ENCODE data around the gene TRIM7.
A peak's percentile ranks its signal among the peaks of the same experiment; 100 is the strongest.
"Not testable (repeated sequence)": the region's sequence is repeated elsewhere in the genome, so short reads cannot be mapped to it uniquely, and the experiment has no call there.

Gene TRIM7

DNA sequence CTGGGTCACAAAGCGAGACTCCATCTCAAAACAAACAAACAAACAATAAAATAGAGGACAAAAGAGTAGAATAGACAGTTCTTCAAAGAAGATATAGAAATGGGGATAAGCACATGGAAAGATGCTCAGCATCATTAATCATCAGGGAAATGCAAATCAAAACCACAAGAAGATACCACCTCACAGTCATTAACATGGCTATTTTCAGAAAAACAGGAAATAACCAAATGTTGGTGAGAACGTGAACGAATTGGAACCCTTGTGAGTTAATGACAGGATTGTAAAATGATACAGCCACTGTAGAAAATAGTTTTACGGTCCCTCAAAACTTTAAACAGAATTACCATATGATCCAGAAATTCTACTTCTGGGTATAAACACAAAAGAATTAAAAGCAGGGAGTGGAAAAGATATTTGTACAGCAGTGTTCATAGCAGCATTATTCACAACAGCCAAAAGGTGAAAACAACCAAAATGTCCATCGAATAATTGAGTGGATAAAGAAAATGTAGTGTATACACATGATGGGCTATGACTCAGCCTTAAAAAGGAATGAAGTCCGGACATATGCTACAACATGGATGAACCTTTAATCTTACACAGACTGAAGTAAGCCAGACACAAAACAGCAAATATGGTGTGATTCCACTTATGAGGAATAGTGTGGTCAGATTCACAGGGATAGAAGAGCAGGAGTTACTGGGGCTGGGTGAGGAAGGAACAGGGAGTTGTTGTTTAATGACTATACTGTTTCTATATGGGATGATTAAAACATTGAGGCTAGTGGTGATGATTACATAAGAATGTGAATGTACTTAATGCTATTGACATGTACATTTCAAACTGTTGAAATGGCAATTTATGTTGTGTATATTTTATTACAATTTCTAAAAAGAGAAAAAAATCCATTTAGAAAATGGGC, 37.9 kb downstream of the TRIM7 start:
- Histone ChIP-seq H3K27ac (ENCODE audit: low read depth, low read length) (no peak overlapping the region), H3K27me3 (ENCODE audit: control insufficient read depth in 5 of 5, insufficient read depth in 4 of 5, low read length in 5 of 5) (peaks cover 12 to 52% (median 30%) of the 10 kb centered on the region in 5 donors), H3K9me3 (ENCODE audit: control insufficient read depth in 5 of 5, low read length in 5 of 5) (no peaks in the 10 kb centered on the region), H3K4me1 (ENCODE audit: control insufficient read depth in 5 of 5, insufficient read depth in 5 of 5, low read length in 5 of 5) (peaks cover 0 to 20% (median 13%) of the 10 kb centered on the region in 5 donors), H3K36me3 (ENCODE audit: control insufficient read depth in 5 of 5, insufficient read depth in 5 of 5, low read length in 5 of 5) (no peaks in the 10 kb centered on the region), H3K9ac (ENCODE audit: low read length in 5 of 5) (no peak overlapping the region), H3K4me3 (ENCODE audit: low read depth in 1 of 5, low read length in 5 of 5) (no peak overlapping the region)

DNA sequence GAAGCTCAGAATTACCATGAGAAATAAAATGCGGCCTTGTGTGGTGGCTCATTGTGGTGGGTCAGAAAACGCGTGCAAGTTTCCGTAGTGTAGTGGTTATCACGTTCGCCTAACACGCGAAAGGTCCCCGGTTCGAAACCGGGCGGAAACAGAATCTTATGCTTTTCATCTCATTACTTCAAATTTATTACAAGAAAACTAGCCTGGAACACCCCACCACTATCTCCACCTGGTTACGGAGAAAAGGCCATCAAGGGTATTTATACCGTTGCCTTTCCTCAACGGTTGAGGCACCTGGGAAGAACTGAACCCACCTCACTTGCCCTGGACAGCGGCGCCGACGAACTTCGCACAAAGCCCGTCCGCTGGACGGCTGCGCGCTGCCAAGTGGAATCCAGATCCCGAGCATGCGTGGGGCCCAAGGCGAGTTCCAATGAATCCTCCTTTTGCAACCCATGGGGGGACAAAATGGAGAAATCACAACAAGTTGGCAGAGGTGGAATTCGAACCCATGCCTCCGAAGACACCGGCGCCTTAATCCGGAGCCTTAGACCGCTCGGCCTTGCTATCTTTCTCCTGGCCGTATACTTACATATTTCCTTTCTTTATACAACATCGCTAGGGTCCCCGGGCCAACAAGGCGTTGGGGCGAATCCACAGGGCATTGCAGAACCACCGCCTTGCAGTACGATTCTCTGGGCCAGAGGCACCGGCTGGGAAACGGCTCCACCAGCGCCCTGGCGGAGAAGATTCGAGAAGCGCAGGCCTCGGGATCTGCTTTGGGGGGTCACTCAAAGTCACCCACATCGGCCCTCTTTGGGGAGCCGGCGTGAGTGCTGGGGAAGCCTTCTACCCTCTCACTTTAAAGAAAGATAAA, 40.7 kb downstream of the TRIM7 start:
- H3K9me3 ChIP-seq (ENCODE audit: control insufficient read depth in 5 of 5, low read length in 5 of 5) = no peaks in the 10 kb centered on the region
- H3K4me3 ChIP-seq (ENCODE audit: low read depth in 1 of 5, low read length in 5 of 5) = peak overlapping the region in 1 of 5 donors; percentile 8

DNA sequence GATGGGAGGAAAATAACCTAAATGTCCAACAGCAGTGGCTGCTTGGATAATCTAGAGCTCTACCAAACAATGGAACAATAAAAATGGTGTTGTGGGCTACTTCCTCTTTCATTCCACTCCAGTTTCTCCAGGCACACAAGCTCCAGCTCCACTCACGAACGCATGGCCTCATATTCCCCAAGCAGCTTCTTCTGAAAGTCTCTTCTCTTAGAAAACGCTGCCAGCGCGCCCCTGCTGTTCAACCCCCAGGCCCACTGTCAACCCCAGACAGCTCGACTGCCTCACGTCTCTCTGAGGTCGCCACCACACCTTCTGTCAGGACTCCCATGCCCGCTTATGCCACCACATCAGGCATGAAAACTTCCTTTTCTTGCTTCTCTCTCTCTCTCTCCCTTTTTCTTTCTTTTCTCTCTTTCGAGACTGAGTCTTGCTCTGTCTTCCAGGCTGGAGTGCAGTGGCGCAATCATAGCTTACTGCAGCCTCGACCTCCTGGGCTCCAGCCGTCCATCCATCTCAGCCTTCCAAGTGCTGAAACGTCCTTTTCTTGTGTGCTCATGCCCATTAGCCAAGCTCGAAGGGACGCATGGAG, 41.4 kb downstream of the TRIM7 start:
- Histone ChIP-seq H3K36me3 (ENCODE audit: control insufficient read depth in 5 of 5, insufficient read depth in 5 of 5, low read length in 5 of 5) (no peaks in the 10 kb centered on the region), H3K27ac (ENCODE audit: low read depth, low read length) (no peak overlapping the region), H3K27me3 (ENCODE audit: control insufficient read depth in 5 of 5, insufficient read depth in 4 of 5, low read length in 5 of 5) (peaks cover 0 to 23% (median 9%) of the 10 kb centered on the region in 5 donors)

More for the DNA sequence above, 40.7 kb downstream of the TRIM7 start:
- no peak overlapping the region for H3K9ac ChIP-seq (ENCODE audit: low read length in 5 of 5)
- no peak overlapping the region for H3K27ac ChIP-seq (ENCODE audit: low read depth, low read length)
- H3K27me3 ChIP-seq (ENCODE audit: control insufficient read depth in 5 of 5, insufficient read depth in 4 of 5, low read length in 5 of 5) = peaks cover 0 to 30% (median 11%) of the 10 kb centered on the region in 5 donors
- peaks cover 0 to 17% (median 13%) of the 10 kb centered on the region in 5 donors for H3K4me1 ChIP-seq (ENCODE audit: control insufficient read depth in 5 of 5, insufficient read depth in 5 of 5, low read length in 5 of 5)
- no peaks in the 10 kb centered on the region for H3K36me3 ChIP-seq (ENCODE audit: control insufficient read depth in 5 of 5, insufficient read depth in 5 of 5, low read length in 5 of 5)

DNA sequence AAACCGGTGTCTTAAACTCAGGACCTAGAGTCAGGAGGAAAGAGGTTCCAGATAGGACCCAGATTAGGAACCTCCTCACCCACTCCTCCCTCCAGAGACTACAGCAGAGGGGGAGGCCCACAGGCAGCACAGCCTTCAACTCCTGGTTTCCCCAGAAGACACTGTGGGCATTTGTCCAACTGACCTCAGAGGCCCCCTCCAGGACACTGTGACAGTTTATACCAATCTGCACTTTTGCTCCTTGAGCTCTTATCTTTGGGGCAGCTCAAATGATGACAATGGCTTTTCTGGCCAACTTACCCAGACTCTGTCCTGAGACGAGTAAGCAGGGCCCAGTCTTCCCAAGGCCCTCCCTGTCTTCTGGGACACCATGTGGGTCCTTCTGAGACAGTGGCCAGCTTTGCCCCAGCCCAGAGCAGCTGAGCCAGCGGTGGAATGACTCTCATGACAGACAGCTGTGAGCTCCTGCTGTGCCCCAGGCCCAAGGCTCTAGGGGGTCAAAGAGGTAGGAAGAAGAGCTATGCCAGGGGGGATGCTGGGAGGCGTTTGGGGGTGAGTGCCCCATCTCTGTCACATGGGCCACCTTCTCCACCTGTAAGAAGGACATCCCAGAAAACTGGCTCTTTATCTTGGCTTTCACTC, 43.3 kb downstream of the TRIM7 start:
- Histone ChIP-seq H3K4me3 (ENCODE audit: low read depth in 1 of 5, low read length in 5 of 5) (no peak overlapping the region), H3K36me3 (ENCODE audit: control insufficient read depth in 5 of 5, insufficient read depth in 5 of 5, low read length in 5 of 5) (no peaks in the 10 kb centered on the region), H3K9ac (ENCODE audit: low read length in 5 of 5) (peak overlapping the region in 1 of 5 donors; percentile 1), H3K27me3 (ENCODE audit: control insufficient read depth in 5 of 5, insufficient read depth in 4 of 5, low read length in 5 of 5) (peaks cover 0 to 9% (median 4%) of the 10 kb centered on the region in 5 donors), H3K9me3 (ENCODE audit: control insufficient read depth in 5 of 5, low read length in 5 of 5) (no peaks in the 10 kb centered on the region), H3K27ac (ENCODE audit: low read depth, low read length) (no peak overlapping the region), H3K4me1 (ENCODE audit: control insufficient read depth in 5 of 5, insufficient read depth in 5 of 5, low read length in 5 of 5) (peaks cover 0 to 15% (median 13%) of the 10 kb centered on the region in 5 donors)

More for the DNA sequence above, 41.4 kb downstream of the TRIM7 start:
- Histone ChIP-seq H3K4me3 (ENCODE audit: low read depth in 1 of 5, low read length in 5 of 5) (no peak overlapping the region), H3K9me3 (ENCODE audit: control insufficient read depth in 5 of 5, low read length in 5 of 5) (no peaks in the 10 kb centered on the region), H3K9ac (ENCODE audit: low read length in 5 of 5) (no peak overlapping the region), H3K4me1 (ENCODE audit: control insufficient read depth in 5 of 5, insufficient read depth in 5 of 5, low read length in 5 of 5) (peaks cover 0 to 17% (median 13%) of the 10 kb centered on the region in 5 donors)

DNA sequence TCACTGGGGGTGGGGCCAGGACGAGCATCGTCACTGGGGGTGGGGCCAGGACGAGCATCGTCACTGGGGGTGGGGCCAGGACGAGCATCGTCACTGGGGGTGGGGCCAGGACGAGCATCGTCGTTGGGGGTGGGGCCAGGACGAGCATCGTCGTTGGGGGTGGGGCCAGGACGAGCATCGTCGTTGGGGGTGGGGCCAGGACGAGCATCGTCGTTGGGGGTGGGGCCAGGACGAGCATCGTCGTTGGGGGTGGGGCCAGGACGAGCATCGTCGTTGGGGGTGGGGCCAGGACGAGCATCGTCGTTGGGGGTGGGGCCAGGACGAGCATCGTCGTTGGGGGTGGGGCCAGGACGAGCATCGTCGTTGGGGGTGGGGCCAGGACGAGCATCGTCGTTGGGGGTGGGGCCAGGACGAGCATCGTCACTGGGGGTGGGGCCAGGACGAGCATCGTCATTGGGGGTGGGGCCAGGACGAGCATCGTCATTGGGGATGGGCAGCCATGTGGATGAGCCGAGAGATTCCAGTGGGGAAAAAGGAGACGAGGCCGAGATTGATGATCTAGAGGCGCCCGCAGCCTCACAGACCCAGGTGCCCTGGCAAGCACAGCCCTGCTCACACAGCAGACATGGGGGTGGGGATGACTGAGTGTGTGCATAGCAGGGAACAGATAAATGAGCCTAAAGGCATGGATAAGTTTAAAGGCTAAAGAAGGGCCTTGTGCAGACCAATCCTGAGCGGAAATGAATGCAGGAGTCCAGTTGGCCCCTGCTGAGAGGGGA, 44.1 kb downstream of the TRIM7 start:
- Histone ChIP-seq H3K4me1 (ENCODE audit: control insufficient read depth in 5 of 5, insufficient read depth in 5 of 5, low read length in 5 of 5) (peaks cover 0 to 15% (median 13%) of the 10 kb centered on the region in 5 donors), H3K9ac (ENCODE audit: low read length in 5 of 5) (peak overlapping the region in 1 of 5 donors; percentile 1)
- not testable (repeated sequence) for H3K36me3 ChIP-seq (ENCODE audit: control insufficient read depth in 5 of 5, insufficient read depth in 5 of 5, low read length in 5 of 5); H3K27me3 ChIP-seq (ENCODE audit: control insufficient read depth in 5 of 5, insufficient read depth in 4 of 5, low read length in 5 of 5); H3K27ac ChIP-seq (ENCODE audit: low read depth, low read length); H3K4me3 ChIP-seq (ENCODE audit: low read depth in 1 of 5, low read length in 5 of 5); H3K9me3 ChIP-seq (ENCODE audit: control insufficient read depth in 5 of 5, low read length in 5 of 5)

DNA sequence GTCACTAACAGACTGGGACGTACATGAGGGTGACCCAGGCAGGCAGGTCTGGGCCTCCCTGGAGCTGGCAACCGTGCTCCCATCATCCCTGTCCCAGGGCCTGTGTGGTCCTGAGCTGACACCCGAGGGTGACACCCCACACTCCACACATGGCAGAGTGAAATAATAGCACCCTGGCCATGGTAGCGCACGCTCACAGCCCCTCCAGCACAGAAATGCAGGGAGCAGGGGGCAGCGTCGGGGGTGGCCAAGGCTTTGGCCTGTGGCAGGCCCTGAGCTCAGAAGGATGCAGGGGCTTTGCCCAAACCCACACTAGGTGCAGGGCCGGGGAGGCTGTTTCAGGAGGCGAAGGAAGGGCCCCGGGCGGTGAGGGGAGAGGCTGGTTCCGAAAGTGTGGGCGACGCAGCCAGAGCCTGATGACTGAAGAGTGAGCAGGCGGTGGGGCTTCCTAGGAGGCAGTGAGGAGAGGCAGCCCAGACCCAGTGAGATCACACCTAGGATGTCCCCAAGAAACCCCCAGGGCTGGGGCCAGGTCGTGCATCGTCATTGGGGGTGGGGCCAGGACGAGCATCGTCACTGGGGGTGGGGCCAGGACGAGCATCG, 44.7 kb downstream of the TRIM7 start:
- H3K4me1 ChIP-seq (ENCODE audit: control insufficient read depth in 5 of 5, insufficient read depth in 5 of 5, low read length in 5 of 5) = peaks cover 0 to 15% (median 13%) of the 10 kb centered on the region in 5 donors
- H3K36me3 ChIP-seq (ENCODE audit: control insufficient read depth in 5 of 5, insufficient read depth in 5 of 5, low read length in 5 of 5) = no peaks in the 10 kb centered on the region
- H3K9me3 ChIP-seq (ENCODE audit: control insufficient read depth in 5 of 5, low read length in 5 of 5) = no peaks in the 10 kb centered on the region
- H3K27me3 ChIP-seq (ENCODE audit: control insufficient read depth in 5 of 5, insufficient read depth in 4 of 5, low read length in 5 of 5) = peaks cover 0 to 13% (median 4%) of the 10 kb centered on the region in 5 donors
- no peak overlapping the region for H3K9ac ChIP-seq (ENCODE audit: low read length in 5 of 5)
- no peak overlapping the region for H3K27ac ChIP-seq (ENCODE audit: low read depth, low read length)
- peak overlapping the region in 2 of 5 donors; percentile 6 to 27 for H3K4me3 ChIP-seq (ENCODE audit: low read depth in 1 of 5, low read length in 5 of 5)

DNA sequence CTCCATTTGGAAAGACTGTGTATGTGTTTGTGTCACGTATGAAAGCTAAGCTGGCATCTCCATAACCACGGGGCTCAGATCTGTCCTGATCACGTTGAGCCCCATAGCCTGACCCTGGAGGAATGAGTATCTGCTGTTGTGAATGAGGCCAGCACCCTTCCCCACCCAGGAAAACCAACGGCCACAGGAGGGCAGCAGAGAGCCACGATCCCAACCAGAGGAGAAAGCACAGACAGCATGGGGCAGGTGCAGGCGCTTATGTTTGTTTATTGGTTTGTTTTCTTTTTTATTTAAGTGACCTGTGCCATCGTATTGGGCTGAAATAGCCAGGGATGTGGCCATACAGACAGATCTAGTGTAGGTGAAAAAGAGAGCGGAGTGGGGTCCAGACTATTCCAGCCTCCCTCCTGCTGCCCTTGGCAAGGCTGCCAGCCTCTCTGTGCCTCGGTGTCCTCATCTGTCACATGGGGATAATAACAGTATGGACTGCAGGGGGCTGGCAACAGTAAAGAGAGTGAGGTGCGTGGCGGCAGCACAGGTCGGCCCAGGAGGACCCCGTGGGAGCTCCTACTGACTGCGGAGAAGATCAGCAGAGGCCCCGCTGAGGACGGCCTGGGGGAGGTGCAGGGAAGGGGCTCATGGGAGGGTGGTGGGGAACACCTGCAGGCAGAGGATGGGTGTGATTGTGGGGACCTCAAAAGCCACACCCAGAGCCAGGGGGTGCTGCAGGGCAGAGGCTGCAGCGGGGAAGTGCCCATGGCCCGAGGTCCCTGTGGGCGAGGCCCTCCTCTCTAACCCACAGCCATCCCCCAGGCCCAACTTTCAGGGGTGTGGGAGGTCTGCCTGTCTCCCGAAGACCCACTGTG, 45.5 kb downstream of the TRIM7 start:
- Histone ChIP-seq H3K4me1 (ENCODE audit: control insufficient read depth in 5 of 5, insufficient read depth in 5 of 5, low read length in 5 of 5) (peaks cover 0 to 15% (median 11%) of the 10 kb centered on the region in 5 donors), H3K27ac (ENCODE audit: low read depth, low read length) (no peak overlapping the region), H3K4me3 (ENCODE audit: low read depth in 1 of 5, low read length in 5 of 5) (no peak overlapping the region), H3K27me3 (ENCODE audit: control insufficient read depth in 5 of 5, insufficient read depth in 4 of 5, low read length in 5 of 5) (peaks cover 0 to 11% (median 4%) of the 10 kb centered on the region in 5 donors), H3K9ac (ENCODE audit: low read length in 5 of 5) (no peak overlapping the region), H3K36me3 (ENCODE audit: control insufficient read depth in 5 of 5, insufficient read depth in 5 of 5, low read length in 5 of 5) (no peaks in the 10 kb centered on the region), H3K9me3 (ENCODE audit: control insufficient read depth in 5 of 5, low read length in 5 of 5) (no peaks in the 10 kb centered on the region)

DNA sequence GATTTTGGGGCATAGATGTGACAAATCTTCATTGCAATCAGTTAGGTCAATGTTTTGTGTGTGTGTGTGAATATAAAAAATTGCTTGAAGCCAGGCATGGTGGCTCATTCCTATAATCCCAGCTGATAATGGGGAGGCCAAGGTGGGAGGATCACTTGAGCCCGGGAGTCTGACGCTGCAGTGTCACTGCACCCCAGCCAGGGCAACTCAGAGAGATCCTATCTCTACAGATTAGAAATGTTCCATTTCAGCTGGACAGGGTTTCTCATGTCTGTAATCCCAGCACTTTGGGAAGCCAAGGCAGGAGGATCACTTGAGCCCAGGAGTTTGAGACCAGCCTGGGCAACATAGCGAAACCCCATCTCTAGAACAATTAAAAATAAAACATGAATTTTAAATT, 46.1 kb downstream of the TRIM7 start:
- Histone ChIP-seq H3K27me3 (ENCODE audit: control insufficient read depth in 5 of 5, insufficient read depth in 4 of 5, low read length in 5 of 5) (peaks cover 0 to 7% (median 3%) of the 10 kb centered on the region in 5 donors), H3K27ac (ENCODE audit: low read depth, low read length) (no peak overlapping the region), H3K4me3 (ENCODE audit: low read depth in 1 of 5, low read length in 5 of 5) (no peak overlapping the region), H3K4me1 (ENCODE audit: control insufficient read depth in 5 of 5, insufficient read depth in 5 of 5, low read length in 5 of 5) (peaks cover 0 to 15% (median 7%) of the 10 kb centered on the region in 5 donors), H3K9ac (ENCODE audit: low read length in 5 of 5) (no peak overlapping the region), H3K36me3 (ENCODE audit: control insufficient read depth in 5 of 5, insufficient read depth in 5 of 5, low read length in 5 of 5) (no peaks in the 10 kb centered on the region), H3K9me3 (ENCODE audit: control insufficient read depth in 5 of 5, low read length in 5 of 5) (peaks cover 0 to under 1% (median 0%) of the 10 kb centered on the region in 5 donors)

Measured in subcutaneous abdominal adipose tissue (tissue), 5 donors.